WTC11 (cell line): ENCODE data around the gene GPX3. TPM values are rescaled to one million over a fixed set of nuclear protein-coding genes. Genes with fewer than 3 reads are reported as not detected.
A peak's percentile ranks its signal among the peaks of the same experiment; 100 is the strongest.

Source experiments
- ATAC-seq: fragments of 200-7000 bp; cut with Tn5 transposase; 2 replicates; pipeline ENCODE4 v1.10.0; 2021; ENCODE audit warnings: mild to moderate bottlenecking, moderate library complexity
- CTCF ChIA-PET: fragments of 300-600 bp; sonication (Branson Sonifier 250); formaldehyde crosslinking; loops from one replicate; lab custom pipeline; 2021; ENCODE audit warnings: antibody characterized with exemption; lab: Charles Lee
- POLR2A ChIA-PET: fragments of 350-600 bp; sonication (Branson Sonifier 250); formaldehyde crosslinking; loops from one replicate; lab custom pipeline; 2021; ENCODE audit warnings: antibody characterized with exemption; lab: Charles Lee
- DNase-seq: peaks from one replicate; pipeline ENCODE4 v3.0.0; 2021; ENCODE audit warnings: low spot score
- H3K27ac Mint-ChIP-seq: 2 replicates; pipeline ENCODE4 v1.8.0; 2021; ENCODE audit warnings: mixed read lengths
- H3K27me3 Mint-ChIP-seq: 2 replicates; pipeline ENCODE4 v1.8.0; 2021; ENCODE audit warnings: low read depth, mild to moderate bottlenecking, moderate library complexity, mixed read lengths
- H3K36me3 Mint-ChIP-seq: 2 replicates; pipeline ENCODE4 v1.8.0; 2021; ENCODE audit warnings: mixed read lengths
- H3K4me1 Mint-ChIP-seq: 2 replicates; pipeline ENCODE4 v1.8.0; 2022; ENCODE audit warnings: mixed read lengths
- H3K4me3 Mint-ChIP-seq: 2 replicates; pipeline ENCODE4 v1.8.0; 2021; ENCODE audit warnings: mild to moderate bottlenecking, moderate library complexity, mixed read lengths
- H3K9me3 Mint-ChIP-seq: 2 replicates; pipeline ENCODE4 v1.8.0; 2021; ENCODE audit warnings: mixed read lengths
- ETV6 ChIP-seq: sonication (generic); formaldehyde crosslinking; IDR thresholded peaks from 2 replicates; pipeline ENCODE4 v1.8.1; 2022; ENCODE audit warnings: mild to moderate bottlenecking, missing genetic modification reagents
- FOXP1 ChIP-seq: sonication (generic); formaldehyde crosslinking; IDR thresholded peaks from 2 replicates; pipeline ENCODE4 v1.8.0; 2022; ENCODE audit warnings: missing genetic modification reagents, mild to moderate bottlenecking, moderate library complexity, borderline replicate concordance
- GRHL2 ChIP-seq: fragments of 250-450 bp; sonication (Bioruptor Pico); IDR thresholded peaks from 2 replicates; pipeline ENCODE4 v1.8.0; 2022; ENCODE audit warnings: mild to moderate bottlenecking, moderate library complexity; ENCODE audit not compliant: insufficient replicate concordance, severe bottlenecking
- JUN ChIP-seq: sonication (generic); formaldehyde crosslinking; IDR thresholded peaks from 2 replicates; pipeline ENCODE4 v1.8.0; 2023; ENCODE audit warnings: mild to moderate bottlenecking, missing genetic modification reagents
- MYBL2 ChIP-seq: sonication (generic); formaldehyde crosslinking; IDR thresholded peaks from 2 replicates; pipeline ENCODE4 v1.8.1; 2023; ENCODE audit warnings: mild to moderate bottlenecking, moderate library complexity, missing genetic modification reagents
- NR2C2 ChIP-seq: sonication (generic); formaldehyde crosslinking; IDR thresholded peaks from 2 replicates; pipeline ENCODE4 v1.8.0; 2022; ENCODE audit warnings: mild to moderate bottlenecking, missing genetic modification reagents
- NR3C1 ChIP-seq: sonication (generic); formaldehyde crosslinking; conservative IDR thresholded peaks from 2 replicates; pipeline ENCODE4 v1.8.1; 2023; ENCODE audit warnings: low read depth, mild to moderate bottlenecking, missing genetic modification reagents
- RORB ChIP-seq: fragments of 250-450 bp; sonication (Bioruptor Pico); IDR thresholded peaks from 2 replicates; pipeline ENCODE4 v1.9.0; 2021; ENCODE audit warnings: mild to moderate bottlenecking
- SMAD4 ChIP-seq: sonication (generic); formaldehyde crosslinking; IDR thresholded peaks from 2 replicates; pipeline ENCODE4 v1.8.0; 2022; ENCODE audit warnings: mild to moderate bottlenecking, missing genetic modification reagents
- SP1 ChIP-seq: sonication (generic); formaldehyde crosslinking; conservative IDR thresholded peaks from 2 replicates; pipeline ENCODE4 v1.8.1; 2022; ENCODE audit warnings: missing genetic modification reagents
- ZNF232 ChIP-seq: sonication (generic); formaldehyde crosslinking; IDR thresholded peaks from 2 replicates; pipeline ENCODE4 v1.8.0; 2022; ENCODE audit warnings: mild to moderate bottlenecking, missing genetic modification reagents
- ZNF396 ChIP-seq: fragments of 250-450 bp; sonication (Bioruptor Pico); IDR thresholded peaks from 2 replicates; pipeline ENCODE4 v1.8.0; 2021; ENCODE audit warnings: mild to moderate bottlenecking, moderate library complexity, borderline replicate concordance
- total RNA-seq: library from RNA; stranded (reverse); gene quantifications from 3 replicates; pipeline ENCODE4 v1.2.3, GENCODE V29; 2021
- TF ChIP-seq, protein P1 (sequence below): fragments of 250-450 bp; sonication (Bioruptor Pico); IDR thresholded peaks from 2 replicates; pipeline ENCODE4 v1.9.0; 2021; ENCODE audit warnings: mild to moderate bottlenecking
- TF ChIP-seq, protein P2 (sequence below): sonication (generic); formaldehyde crosslinking; IDR thresholded peaks from 2 replicates; pipeline ENCODE4 v1.8.1; 2023; ENCODE audit warnings: mild to moderate bottlenecking, missing genetic modification reagents, moderate library complexity
- TF ChIP-seq, protein P3 (sequence below): sonication (generic); formaldehyde crosslinking; conservative IDR thresholded peaks from 2 replicates; pipeline ENCODE4 v1.8.1; 2022; ENCODE audit warnings: mild to moderate bottlenecking, missing genetic modification reagents
- TF ChIP-seq, protein P4 (sequence below): sonication (generic); formaldehyde crosslinking; IDR thresholded peaks from 2 replicates; pipeline ENCODE4 v1.8.0; 2022; ENCODE audit warnings: mild to moderate bottlenecking, missing genetic modification reagents
- TF ChIP-seq, protein P5 (sequence below): sonication (generic); formaldehyde crosslinking; IDR thresholded peaks from 2 replicates; pipeline ENCODE4 v1.8.1; 2022; ENCODE audit warnings: mild to moderate bottlenecking, moderate library complexity, missing genetic modification reagents
- TF ChIP-seq, protein P6 (sequence below): sonication (generic); formaldehyde crosslinking; IDR thresholded peaks from 2 replicates; pipeline ENCODE4 v1.8.1; 2023; ENCODE audit warnings: mild to moderate bottlenecking, missing genetic modification reagents
- TF ChIP-seq, protein P7 (sequence below): sonication (generic); formaldehyde crosslinking; IDR thresholded peaks from 2 replicates; pipeline ENCODE4 v1.8.1; 2022; ENCODE audit warnings: mild to moderate bottlenecking, missing genetic modification reagents, moderate library complexity, borderline replicate concordance
- TF ChIP-seq, protein P8 (sequence below): sonication (generic); formaldehyde crosslinking; IDR thresholded peaks from 2 replicates; pipeline ENCODE4 v1.8.0; 2022; ENCODE audit warnings: missing genetic modification reagents
- TF ChIP-seq, protein P9 (sequence below): sonication (generic); formaldehyde crosslinking; IDR thresholded peaks from 2 replicates; pipeline ENCODE4 v1.8.0; 2023; ENCODE audit warnings: missing genetic modification reagents

GPX3 gene
- total RNA-seq, 1 experiment from 2014 or later, result 24.5 TPM

DNA sequence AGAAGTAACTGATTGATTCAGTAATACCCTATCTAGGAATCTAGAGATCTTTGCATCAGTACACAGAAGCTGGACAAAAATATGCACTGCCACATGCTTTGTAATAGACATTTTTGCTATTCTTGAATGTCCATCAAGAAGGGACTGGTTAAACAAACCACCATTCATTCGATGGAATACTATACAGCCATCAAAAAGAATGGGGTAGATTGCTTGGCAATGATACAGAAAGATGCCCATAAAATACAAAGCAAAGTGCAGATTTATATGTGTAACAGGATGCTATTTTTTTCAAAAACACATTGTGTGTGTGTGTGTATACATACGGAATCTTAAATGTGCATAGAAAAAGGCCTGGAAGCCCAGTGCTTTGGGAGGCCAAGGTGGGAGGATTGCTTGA, 52.9 kb downstream of the GPX3 start (continued):
- TF ChIP-seq JUN (CRISPR knock-in tag) (no peak), SMAD4 (CRISPR knock-in tag) (no peak), MYBL2 (CRISPR knock-in tag) (no peak), FOXP1 (CRISPR knock-in tag) (no peak), GRHL2 (no peak)
- TF ChIP-seq, protein P1, sequence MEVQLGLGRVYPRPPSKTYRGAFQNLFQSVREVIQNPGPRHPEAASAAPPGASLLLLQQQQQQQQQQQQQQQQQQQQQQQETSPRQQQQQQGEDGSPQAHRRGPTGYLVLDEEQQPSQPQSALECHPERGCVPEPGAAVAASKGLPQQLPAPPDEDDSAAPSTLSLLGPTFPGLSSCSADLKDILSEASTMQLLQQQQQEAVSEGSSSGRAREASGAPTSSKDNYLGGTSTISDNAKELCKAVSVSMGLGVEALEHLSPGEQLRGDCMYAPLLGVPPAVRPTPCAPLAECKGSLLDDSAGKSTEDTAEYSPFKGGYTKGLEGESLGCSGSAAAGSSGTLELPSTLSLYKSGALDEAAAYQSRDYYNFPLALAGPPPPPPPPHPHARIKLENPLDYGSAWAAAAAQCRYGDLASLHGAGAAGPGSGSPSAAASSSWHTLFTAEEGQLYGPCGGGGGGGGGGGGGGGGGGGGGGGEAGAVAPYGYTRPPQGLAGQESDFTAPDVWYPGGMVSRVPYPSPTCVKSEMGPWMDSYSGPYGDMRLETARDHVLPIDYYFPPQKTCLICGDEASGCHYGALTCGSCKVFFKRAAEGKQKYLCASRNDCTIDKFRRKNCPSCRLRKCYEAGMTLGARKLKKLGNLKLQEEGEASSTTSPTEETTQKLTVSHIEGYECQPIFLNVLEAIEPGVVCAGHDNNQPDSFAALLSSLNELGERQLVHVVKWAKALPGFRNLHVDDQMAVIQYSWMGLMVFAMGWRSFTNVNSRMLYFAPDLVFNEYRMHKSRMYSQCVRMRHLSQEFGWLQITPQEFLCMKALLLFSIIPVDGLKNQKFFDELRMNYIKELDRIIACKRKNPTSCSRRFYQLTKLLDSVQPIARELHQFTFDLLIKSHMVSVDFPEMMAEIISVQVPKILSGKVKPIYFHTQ (CRISPR knock-in tag), result no peak

DNA sequence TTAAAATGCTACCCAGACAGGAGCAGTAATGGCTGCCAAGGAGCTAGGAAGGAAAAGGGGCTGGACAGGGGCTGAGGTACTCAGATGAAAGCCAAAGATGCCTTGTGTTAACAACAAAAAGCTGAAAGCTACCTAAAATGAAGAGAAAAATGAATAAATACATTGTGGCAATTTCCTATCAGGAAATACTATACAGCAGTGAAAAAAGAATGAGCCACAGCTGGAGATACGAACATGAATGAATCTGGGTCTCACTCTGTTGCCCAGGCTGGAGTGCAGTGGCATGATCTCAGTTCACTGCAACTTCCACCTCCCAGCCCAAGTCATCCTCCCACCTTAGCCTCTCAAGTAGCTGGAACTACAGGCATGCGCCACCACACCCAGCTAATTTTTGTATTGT, 54.2 kb downstream of the GPX3 start:
- Mint-ChIP-seq H3K4me1 (peaks cover 10% of the 10 kb centered on the region), H3K9me3 (no peaks in the 10 kb centered on the region), H3K27ac (no peak overlapping the region), H3K4me3 (no peak overlapping the region), H3K36me3 (no peaks in the 10 kb centered on the region), H3K27me3 (no peaks in the 10 kb centered on the region)
- ChIA-PET POLR2A (no interaction called here), CTCF (interaction anchor here (0.6 kb wide), 1 partner anchor 54 kb away, joined by 3 read pairs; no protein-coding TSS in a partner anchor)
- no peak for DNase-seq
- TF ChIP-seq NR3C1 (CRISPR knock-in tag) (no peak), ZNF396 (no peak), NR2C2 (no peak)
- TF ChIP-seq, protein P2, sequence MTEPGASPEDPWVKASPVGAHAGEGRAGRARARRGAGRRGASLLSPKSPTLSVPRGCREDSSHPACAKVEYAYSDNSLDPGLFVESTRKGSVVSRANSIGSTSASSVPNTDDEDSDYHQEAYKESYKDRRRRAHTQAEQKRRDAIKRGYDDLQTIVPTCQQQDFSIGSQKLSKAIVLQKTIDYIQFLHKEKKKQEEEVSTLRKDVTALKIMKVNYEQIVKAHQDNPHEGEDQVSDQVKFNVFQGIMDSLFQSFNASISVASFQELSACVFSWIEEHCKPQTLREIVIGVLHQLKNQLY (CRISPR knock-in tag), result no peak
- no peak for ATAC-seq

DNA sequence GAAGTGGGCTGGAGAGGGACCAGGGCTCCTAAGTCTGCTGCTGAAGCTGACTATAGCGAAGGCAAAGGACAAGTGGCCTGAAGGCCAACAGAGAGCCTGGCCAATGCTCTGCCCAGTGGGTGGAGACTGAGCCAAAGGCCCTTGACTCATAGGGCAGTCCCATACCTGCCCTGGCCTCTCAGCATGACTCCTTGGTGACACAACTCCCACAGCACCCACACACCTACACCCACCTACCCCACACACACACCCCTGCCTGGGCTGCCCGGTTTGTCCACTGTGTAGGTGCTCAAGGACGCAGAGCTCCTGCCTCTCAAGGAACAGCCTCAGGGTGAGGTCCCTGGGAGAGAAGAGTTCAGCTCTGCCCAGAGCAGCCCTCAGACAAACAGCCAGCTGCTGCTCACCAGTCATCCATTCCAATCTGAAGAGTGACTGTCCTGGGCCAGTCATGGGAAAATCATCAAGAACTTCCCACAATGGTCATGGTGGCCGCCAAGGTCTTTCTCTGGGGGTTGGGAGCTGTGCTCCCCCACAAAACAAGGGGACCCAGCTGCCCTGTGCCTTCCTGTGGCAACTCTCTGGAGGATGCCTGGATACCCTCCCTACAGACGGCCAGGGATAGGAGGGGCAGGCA, 55.4 kb downstream of the GPX3 start:
- Mint-ChIP-seq H3K27me3 (no peaks in the 10 kb centered on the region), H3K4me1 (peaks cover 18% of the 10 kb centered on the region), H3K27ac (0 out of 2 replicates have a peak overlapping the region, but pooled peaks have one; percentile 41), H3K4me3 (no peak overlapping the region), H3K9me3 (no peaks in the 10 kb centered on the region), H3K36me3 (no peaks in the 10 kb centered on the region)
- ChIA-PET POLR2A (no interaction called here), CTCF (interaction anchor here (1.2 to 2.3 kb wide), 2 partner anchors 24 to 163 kb away, joined by 3 to 11 read pairs; no protein-coding TSS in a partner anchor)
- DNase-seq (no peak), ATAC-seq (no peak)
- no peak for TF ChIP-seq SP1 (CRISPR knock-in tag)
- TF ChIP-seq, protein P3, sequence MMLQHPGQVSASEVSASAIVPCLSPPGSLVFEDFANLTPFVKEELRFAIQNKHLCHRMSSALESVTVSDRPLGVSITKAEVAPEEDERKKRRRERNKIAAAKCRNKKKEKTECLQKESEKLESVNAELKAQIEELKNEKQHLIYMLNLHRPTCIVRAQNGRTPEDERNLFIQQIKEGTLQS (CRISPR knock-in tag), result no peak
- TF ChIP-seq, protein P4, sequence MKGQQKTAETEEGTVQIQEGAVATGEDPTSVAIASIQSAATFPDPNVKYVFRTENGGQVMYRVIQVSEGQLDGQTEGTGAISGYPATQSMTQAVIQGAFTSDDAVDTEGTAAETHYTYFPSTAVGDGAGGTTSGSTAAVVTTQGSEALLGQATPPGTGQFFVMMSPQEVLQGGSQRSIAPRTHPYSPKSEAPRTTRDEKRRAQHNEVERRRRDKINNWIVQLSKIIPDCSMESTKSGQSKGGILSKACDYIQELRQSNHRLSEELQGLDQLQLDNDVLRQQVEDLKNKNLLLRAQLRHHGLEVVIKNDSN, result no peak
- TF ChIP-seq, protein P5, sequence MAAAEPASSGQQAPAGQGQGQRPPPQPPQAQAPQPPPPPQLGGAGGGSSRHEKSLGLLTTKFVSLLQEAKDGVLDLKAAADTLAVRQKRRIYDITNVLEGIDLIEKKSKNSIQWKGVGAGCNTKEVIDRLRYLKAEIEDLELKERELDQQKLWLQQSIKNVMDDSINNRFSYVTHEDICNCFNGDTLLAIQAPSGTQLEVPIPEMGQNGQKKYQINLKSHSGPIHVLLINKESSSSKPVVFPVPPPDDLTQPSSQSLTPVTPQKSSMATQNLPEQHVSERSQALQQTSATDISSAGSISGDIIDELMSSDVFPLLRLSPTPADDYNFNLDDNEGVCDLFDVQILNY (CRISPR knock-in tag), result no peak
- no peak for TF ChIP-seq ZNF232 (CRISPR knock-in tag)
- TF ChIP-seq RORB (CRISPR knock-in tag), result no peak
- TF ChIP-seq, protein P6, sequence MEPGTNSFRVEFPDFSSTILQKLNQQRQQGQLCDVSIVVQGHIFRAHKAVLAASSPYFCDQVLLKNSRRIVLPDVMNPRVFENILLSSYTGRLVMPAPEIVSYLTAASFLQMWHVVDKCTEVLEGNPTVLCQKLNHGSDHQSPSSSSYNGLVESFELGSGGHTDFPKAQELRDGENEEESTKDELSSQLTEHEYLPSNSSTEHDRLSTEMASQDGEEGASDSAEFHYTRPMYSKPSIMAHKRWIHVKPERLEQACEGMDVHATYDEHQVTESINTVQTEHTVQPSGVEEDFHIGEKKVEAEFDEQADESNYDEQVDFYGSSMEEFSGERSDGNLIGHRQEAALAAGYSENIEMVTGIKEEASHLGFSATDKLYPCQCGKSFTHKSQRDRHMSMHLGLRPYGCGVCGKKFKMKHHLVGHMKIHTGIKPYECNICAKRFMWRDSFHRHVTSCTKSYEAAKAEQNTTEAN (CRISPR knock-in tag), result no peak
- TF ChIP-seq, protein P7, sequence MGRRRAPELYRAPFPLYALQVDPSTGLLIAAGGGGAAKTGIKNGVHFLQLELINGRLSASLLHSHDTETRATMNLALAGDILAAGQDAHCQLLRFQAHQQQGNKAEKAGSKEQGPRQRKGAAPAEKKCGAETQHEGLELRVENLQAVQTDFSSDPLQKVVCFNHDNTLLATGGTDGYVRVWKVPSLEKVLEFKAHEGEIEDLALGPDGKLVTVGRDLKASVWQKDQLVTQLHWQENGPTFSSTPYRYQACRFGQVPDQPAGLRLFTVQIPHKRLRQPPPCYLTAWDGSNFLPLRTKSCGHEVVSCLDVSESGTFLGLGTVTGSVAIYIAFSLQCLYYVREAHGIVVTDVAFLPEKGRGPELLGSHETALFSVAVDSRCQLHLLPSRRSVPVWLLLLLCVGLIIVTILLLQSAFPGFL (CRISPR knock-in tag), result no peak
- no peak for TF ChIP-seq ETV6 (CRISPR knock-in tag)
- TF ChIP-seq, protein P8, sequence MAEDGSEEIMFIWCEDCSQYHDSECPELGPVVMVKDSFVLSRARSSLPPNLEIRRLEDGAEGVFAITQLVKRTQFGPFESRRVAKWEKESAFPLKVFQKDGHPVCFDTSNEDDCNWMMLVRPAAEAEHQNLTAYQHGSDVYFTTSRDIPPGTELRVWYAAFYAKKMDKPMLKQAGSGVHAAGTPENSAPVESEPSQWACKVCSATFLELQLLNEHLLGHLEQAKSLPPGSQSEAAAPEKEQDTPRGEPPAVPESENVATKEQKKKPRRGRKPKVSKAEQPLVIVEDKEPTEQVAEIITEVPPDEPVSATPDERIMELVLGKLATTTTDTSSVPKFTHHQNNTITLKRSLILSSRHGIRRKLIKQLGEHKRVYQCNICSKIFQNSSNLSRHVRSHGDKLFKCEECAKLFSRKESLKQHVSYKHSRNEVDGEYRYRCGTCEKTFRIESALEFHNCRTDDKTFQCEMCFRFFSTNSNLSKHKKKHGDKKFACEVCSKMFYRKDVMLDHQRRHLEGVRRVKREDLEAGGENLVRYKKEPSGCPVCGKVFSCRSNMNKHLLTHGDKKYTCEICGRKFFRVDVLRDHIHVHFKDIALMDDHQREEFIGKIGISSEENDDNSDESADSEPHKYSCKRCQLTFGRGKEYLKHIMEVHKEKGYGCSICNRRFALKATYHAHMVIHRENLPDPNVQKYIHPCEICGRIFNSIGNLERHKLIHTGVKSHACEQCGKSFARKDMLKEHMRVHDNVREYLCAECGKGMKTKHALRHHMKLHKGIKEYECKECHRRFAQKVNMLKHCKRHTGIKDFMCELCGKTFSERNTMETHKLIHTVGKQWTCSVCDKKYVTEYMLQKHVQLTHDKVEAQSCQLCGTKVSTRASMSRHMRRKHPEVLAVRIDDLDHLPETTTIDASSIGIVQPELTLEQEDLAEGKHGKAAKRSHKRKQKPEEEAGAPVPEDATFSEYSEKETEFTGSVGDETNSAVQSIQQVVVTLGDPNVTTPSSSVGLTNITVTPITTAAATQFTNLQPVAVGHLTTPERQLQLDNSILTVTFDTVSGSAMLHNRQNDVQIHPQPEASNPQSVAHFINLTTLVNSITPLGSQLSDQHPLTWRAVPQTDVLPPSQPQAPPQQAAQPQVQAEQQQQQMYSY (CRISPR knock-in tag), result no peak
- TF ChIP-seq, protein P9, sequence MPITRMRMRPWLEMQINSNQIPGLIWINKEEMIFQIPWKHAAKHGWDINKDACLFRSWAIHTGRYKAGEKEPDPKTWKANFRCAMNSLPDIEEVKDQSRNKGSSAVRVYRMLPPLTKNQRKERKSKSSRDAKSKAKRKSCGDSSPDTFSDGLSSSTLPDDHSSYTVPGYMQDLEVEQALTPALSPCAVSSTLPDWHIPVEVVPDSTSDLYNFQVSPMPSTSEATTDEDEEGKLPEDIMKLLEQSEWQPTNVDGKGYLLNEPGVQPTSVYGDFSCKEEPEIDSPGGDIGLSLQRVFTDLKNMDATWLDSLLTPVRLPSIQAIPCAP (CRISPR knock-in tag), result no peak
